GM21717 (cell line): ENCODE results near the gene HLCS.

Experiments
- ATAC-seq: cut with Tn5 transposase; IDR thresholded peaks from one replicate; pipeline ENCODE4 v1.9.1; 2021; ENCODE audit warnings: mild to moderate bottlenecking, moderate library complexity; ENCODE audit not compliant: unreplicated experiment

Gene HLCS

DNA sequence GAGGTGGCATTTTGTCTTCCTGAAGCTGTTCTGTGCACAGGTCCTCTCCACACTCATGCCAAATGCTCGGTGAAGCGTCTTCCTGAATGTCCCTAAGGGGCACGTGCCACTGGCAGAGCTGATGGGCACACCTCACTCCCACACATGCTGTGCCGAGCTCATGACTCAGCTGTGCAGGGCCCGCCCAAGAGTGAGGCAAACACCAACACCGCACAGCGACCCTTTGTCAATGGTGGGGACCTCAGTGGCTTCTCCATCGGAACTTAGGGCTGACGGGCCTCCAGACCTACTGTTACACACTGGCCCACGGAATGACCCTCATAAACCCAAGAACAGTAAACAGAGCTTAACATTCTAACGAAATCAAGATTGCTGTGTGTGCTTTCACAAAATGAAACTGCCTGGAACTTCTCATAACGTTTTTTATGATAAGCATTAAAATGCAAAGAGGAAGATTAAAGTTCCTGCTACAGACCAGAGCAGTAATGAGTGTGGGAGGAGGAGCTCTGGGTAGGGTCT is 178.3 kb downstream of the HLCS start:
- no peak for ATAC-seq

DNA sequence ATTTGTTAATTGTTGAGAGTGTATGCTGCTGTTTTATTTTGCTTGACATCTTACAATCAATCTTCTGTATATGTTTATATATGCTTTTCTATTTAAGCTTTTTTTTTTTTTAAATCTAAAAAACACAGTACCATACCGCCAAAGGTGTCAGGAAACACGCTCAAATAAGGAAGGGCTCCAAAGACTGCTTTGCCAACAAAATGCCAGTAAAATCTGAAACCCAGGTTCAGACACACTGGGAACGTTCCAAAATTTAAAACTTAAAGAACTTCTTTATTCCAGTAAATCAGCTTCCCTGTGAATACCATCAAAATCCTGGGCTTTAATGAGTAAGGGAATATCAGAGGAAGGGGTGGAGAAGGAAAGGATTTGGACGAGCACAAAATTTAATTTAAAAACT is 180.3 kb downstream of the HLCS start:
- ATAC-seq: no peak

DNA sequence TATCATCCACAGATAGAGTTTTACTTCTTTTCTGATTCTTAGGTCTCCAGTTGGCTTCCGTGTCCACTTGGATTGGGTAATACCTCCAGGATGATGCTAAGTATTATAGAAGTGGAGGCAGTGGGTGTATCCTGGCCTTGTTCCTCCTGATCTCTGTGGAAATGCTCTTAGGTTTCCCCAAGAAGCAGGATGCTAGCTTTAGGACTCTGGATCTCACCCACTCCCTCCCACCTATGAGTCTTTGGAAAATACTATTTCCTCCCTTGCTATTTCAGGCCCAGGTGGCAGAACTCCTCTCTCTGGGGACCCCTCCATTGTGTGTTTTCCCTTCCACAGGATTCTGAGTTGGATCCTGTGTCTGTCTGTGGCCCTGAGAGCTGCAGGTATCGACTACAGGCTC is 180.9 kb downstream of the HLCS start:
- no peak for ATAC-seq

DNA sequence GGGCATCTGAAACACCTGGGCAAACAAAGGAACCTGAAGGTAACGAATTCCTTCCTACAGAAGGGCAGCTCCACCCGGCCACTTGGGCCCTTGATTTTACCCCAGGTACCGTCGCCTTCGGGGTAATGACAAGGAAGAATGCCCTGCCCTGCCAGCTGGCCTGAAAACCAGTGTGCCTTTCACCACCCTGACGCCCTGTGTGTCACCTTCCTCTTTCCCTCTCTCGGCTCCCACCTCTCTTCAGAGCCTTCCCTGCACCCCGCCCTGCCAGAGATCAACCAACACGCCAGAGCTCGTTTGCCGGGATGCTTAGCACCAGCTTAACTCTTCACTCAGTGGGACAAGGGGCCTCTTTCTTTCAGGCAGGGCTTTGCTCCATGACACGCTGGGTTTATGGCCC is 181.5 kb downstream of the HLCS start:
- ATAC-seq: no peak

DNA sequence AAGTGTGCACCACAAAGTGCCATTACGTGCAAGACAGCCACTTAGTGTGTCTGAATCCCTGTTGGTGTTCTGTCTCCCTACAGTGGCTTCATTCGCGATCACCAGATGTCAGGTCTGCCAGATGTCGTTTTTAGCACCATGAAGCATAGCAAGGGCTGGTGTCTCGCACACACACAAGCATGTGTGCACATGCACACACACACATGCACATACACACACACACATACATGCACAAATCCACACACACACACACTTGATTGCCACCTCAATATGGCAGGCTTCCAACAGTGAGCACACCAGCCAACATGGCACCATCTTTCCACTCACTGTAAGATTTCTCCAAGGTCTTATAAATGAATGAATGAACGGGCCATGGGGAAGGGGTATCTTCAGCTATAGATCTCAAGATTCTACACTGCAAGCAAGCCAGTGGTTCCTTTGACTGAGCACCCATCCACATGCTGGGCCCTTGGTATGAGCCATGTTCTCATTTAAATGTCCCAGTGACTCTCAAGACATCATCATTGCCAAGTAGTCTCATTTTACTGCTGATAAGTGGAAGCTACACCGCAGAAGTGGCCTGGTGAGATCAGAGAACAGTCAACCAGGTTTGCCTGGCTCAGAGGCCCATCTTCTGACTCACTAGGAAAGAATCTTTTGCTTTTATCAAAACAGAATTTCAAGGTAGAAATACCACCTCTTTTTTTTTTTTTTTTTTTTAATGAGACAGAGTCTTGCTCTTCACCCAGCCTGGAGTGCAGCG is 182.7 kb downstream of the HLCS start:
- no peak for ATAC-seq

DNA sequence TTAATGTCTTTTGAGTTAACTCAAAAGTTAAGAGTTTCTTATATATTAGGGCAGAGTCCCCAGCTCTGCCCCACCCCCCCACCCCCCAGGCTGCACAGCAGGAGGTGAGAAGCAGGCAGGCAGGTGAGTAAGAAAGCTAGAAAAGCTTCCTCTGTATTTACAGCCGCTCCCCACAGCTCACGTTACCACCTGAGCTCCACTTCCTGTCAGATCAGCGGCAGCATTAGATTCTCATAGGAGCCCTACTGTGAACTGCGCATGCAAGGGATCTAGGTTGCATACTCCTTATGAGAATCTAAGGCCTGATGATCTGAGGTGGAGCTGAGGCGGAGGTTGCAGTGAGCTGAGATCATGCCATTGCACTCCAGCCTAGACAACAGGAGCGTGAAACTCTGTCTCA is 185.6 kb downstream of the HLCS start:
- ATAC-seq: no peak

DNA sequence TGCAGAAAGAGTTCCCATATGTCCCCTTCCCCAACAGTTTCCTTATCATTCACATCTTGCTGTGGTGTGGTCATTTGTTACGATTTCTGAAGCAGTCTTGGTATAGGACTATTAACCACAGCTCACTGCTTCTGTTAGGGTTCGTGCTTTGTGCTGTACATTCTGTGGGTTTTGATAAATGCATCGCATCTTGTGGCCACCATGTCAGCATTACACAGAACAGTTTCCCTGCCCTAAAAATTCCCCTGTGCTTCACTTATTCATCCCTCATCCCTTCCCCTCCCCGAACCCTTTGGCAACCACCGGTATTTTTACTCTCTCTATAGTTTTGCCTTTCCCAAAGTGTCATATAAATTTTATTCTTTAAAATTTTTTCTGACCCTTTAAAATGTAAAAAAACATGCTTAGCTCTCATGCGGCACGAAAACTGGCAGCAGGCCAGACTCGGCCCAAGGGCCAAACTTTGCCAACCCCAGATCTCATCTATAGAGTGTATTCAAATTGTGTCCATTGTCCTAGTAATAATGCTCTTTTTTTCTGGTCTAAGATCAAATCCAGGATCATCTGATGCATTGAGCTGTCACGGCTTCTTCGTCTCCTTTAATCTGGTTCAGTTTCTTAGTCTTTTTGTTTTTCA is 189.4 kb downstream of the HLCS start:
- no peak for ATAC-seq

DNA sequence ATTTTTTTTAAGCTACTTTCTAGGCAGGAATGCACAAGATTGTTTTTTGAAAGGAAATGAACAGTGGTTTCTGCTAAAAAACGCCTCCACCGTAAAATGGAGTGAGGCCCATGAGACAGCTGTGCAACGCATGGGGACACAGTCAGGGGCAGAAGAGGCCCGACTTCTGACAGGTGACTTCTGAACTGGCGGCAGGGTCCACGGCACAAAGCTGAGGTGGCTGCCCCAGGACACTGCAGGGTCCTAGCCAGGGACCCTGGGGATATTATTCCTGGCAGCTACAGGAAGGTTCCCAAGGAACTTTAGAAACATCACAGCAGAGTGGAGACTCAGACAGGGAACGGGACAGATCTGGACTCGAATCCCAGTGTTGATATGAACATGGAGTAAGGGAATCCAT is 192.5 kb downstream of the HLCS start:
- no peak for ATAC-seq

DNA sequence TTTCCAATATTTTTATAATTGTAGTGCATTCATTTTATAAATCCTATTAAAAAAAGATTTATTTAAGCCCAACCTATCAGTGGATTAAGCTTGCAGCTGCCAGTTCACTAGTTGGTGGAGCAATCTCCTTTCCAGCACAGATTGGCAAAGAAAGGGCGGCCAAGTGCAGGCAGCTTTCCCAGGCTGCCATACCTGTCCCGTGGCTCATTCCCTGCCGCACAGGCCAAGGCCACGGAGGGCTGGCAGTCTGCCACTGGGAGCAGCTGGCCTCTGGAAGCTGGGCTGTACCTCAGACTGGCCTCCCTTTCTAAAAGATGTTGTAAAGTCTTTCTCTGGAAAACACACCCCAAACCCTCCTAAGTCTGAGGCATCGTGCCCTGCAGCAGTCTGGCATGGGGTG is 193.4 kb downstream of the HLCS start:
- no peak for ATAC-seq

DNA sequence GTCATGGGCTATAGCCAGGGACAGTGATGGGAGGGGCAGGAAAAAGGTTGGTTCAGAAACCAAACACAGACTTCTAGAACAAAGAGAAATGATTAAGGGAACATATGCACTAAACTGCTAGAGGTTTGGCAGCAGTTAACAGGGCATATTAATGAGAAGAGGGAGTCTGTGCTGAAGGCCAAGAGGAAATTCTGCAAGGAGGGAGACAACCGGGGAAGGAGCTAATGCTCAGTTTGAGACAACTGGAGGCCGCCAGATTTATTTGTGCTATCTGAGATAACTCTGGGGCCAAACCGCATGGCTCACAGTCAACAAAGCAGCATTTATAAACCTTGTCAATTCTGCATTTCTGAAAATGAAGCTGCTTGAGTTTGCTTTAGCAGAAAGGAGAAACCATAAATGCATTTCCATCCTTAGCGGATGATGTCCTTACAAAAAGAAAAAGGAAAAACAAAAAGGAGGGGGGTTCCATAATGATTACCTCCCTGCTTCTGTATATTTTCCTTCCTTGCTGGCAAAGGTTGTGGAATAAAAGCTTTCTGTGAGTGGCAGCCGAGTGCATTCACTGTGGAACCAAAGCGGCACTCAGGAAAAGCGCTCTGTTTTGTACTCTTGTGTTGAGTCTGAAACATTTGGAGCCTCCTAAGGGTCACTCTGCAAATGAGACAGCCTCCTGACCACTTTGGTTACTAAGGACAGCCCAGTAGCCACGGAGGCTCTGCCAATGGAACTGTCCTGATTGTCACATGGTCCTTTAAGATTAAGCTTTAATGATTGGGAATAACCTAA is 197.2 kb downstream of the HLCS start:
- no peak for ATAC-seq

DNA sequence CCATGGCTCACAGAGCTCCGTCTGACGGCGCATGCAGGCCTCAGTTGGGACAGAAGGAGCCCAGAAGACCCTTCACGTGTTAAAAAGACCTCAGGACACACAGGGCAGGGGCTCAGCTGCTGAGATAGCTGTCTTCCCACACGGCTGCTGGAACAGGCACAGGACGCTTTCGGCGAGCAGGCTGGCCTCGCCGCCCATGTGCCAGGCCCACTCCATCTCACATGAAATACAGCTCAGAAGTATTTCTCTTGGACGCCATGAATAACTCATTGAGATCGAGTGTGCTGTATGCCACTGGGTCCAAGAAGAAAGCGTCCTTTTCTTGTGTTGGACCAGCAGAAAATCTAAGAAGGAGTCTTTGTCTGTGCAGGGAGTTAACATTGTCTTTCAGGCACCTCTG is 198.0 kb downstream of the HLCS start:
- no peak for ATAC-seq

DNA sequence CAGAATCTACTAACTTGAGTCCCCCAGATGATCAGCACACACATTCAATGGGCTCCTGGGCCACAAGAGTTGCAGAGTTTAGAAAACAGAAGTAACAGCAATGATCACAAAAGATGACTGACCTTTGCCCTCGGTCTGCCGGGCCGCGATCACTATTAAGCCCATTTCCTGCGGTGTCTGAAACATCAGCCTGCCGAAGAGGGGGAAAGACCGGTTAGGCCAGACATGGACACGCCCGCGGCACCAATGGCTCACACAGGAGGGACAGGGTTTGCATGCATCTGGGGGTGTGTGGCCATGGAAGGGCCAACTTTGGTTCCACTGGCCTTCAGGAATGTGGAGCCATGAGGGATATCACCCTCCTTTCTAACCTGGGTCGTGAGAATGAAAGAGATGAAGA is 199.4 kb downstream of the HLCS start:
- ATAC-seq: no peak

DNA sequence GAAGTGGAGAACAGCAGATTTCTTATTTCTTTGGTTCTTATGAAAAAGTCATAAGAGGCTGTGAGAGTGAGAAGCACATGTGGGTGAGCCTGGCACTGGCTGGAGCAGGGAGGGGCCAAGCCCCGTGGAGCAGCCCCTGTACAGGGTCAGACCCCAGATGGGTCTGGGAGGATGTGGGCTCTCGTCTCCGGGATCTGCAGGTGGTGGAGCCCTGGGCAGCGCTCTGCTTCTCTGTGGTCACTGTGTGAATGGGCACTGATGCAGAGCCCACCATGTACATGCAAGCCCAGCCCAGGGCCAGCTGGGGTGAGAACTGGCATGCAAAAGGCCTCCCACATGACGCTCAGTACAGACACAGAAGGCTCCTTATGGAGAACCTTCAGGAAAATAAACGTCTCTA is 200.0 kb downstream of the HLCS start:
- ATAC-seq: no peak

DNA sequence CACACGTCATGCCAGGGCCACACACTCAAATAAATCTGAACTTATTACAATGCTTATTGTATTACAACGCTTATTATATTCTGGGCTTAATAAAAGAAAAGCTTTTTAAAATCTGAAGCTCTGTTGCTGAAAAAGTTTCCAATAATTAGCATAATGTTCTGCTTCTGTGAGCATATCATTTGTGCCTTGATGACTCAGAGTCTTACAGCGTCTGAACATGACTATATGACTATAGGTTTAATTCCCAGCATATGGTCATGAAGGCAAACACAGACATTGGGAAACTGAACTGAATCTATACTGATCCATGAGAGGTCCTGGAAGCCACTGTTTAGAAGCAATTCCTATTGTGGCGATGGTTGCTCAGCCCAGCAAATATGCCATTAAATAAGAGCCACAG is 201.2 kb downstream of the HLCS start:
- no peak for ATAC-seq

DNA sequence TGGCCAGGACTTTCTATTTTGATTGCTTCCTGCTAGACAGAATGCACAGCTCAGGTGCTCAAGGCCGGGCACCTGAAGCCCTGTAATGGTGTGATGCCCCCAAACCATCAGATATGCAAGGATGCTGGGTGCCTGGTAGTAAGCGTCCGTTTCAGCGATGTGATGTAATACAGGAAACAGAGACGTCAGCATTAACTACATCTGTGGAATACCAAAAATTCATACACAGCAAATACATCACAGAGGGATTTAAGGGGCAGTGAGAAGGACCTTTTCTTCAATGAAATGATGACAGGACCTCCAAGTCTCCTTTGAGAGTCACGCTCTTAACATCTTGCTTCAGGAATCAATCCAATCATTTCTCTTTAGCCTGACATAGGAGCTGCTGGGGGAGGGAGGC is 203.2 kb downstream of the HLCS start:
- ATAC-seq: no peak

DNA sequence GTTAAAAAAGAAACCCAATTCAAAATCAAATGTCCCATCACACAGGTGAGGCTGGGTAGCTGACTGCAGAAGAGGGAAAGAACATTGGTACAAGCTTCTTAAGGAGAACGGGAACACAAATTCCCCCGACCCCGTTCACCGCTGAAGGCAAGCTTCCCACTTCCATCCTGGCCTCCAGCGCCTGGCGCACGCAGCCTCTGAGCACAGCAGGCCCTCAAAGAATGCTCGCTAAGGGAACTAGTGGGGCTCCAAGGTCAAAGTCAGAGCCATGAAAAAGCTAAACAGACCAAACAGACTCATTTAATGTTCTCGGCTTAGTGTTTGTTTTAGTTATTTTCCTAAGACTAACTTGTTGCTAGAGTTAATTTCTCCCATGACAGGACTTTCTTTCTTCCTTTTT is 203.8 kb downstream of the HLCS start:
- ATAC-seq: no peak

DNA sequence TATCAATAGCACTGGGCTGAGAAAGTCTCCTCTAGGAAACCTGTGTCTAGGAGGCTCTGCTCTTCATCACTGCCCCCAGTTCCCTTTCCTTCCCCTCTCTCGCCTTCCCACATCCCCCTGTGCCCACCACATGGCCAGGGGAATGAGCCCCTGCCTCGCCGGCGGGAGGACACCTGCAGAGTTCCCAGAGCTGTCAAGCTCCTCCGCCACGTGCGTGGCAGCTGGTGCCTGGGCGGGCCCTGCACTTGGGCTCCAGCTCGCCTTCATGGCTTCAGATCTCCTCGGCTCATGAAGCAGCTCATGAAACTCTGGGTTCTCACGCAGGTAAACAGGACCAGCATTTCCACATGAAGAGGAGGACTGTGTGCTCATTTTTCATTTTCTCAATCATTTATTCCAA is 204.8 kb downstream of the HLCS start:
- ATAC-seq: no peak

DNA sequence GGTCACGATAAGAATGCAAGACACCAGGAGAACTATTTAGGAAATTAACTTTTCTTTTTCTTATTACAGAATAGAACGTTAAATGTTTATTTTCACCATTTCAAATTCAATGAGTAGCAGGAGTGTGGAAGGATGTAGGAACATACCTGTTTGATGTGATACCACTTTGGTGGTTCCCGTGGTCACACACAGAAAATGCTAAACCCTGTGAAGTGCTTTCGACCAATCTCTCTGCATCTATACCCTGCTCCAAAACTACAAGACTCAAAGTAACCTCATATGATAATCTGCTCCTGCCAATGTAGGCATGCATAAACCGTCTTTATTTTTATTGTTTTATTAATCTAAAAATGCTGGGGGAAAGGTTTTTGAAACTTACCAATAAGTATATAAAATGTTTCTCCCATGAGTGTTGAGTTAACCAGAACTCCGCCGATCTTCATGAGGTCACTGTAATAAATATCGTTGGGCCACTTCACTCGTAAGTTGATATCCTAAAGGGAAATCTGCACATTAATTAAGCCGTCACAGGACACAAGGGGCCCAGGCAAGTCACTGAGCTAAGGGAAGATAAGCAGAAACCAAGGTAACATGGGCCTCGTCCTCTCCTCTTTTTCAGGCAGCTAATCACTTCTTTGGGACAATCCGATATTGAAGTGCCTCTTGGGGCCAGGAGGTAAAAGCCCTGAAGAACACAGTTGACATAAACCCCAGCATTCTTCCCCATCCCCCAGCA is 207.0 kb downstream of the HLCS start:
- ATAC-seq: no peak

DNA sequence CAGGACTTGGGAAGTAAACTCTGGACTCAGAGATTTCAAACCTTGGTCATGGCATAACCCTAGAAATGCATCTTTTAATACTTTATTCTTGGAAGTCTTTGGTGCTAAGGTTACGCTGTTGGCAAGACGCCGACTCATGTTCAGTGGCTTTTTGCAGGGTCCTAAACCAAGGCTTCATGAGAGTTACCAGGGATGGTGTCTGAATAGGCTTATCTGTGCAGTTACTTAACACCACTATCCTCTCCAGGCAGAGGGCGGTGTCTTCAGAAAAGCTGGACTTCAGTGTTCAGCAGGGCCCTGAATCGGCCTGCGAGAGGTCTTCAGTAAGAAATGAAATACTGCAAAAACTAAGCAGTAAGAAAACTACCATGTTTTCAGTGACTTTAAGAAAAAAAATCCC is 209.3 kb downstream of the HLCS start:
- ATAC-seq: no peak

DNA sequence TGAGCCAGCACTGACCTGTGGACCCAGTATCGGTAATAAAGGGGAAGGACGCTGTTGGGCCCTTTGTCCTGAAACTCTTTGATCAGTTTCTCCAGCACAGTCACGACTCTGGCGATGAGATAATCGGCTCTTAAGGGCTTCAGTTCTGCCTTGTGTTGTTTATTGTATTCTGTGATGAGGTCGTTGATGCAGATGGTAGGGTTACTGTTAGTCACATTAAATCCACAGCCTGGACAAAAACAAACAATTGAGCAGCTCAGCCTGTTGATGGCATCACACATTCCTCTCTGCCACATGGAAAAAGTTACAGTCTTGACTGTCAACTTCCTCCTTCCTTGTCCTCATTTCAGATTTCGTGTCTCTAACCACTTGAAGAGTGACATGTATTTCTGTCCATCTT is 209.9 kb downstream of the HLCS start:
- ATAC-seq: no peak

DNA sequence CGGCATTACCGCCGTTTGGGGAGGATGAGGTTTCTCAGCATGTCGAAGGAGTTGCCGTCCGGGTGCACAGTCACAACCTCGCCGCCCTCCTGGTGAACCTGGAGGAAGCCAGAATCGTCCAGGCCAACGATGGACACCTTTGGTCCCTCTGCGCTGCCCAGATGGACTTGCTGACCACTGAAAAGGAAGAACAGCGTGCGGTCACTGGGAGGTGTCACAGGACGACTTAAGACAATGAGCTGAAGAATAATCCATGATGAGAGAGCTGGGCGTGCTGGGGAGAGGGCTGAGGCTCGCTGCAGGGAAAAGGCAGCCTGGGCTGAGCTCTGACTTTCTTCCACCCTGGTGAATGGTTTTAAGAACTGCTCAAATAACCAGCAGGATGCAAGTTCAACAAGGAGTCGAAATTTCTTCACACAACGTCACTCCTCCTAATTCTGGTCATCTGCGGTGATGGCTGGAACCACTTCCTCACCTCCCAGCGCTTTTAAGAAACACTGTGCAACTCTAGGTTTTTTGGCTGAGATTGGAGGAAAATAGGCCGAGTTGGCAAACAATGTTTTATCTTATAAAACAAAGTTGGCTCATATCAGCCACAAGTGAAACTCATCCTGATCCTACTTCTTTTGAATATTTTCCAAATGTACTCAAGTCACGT is 212.1 kb downstream of the HLCS start:
- no peak for ATAC-seq
